Kidney epithelial cell (primary cell): ENCODE measurements around the gene PDE6G. TPM values are rescaled to one million over a fixed set of nuclear protein-coding genes. Genes with fewer than 3 reads are reported as not detected.
"Not testable (repeated sequence)": the region's sequence is repeated elsewhere in the genome, so short reads cannot be mapped to it uniquely, and the experiment has no call there.

ENCODE experiments used
- DNase-seq: peaks from one replicate; pipeline ENCODE4 v3.0.0-alpha.2; 2010; ENCODE audit warnings: low read depth
- H3K27me3 ChIP-seq: 2 replicates; pipeline ENCODE4 v1.6.0; 2011; ENCODE audit warnings: low read length; ENCODE audit not compliant: control insufficient read depth, insufficient read depth
- H3K36me3 ChIP-seq: 2 replicates; pipeline ENCODE4 v1.5.1; 2011; ENCODE audit warnings: low read length; ENCODE audit not compliant: control insufficient read depth, insufficient read depth
- H3K4me3 ChIP-seq: 2 replicates; pipeline ENCODE4 v1.5.1; 2011; ENCODE audit warnings: low read depth, mild to moderate bottlenecking, control low read depth, low read length
- CTCF ChIP-seq: IDR thresholded peaks from 2 replicates; pipeline ENCODE4 v1.5.1; 2011; ENCODE audit warnings: mild to moderate bottlenecking, moderate library complexity, low read length, control low read depth, inconsistent platforms; ENCODE audit not compliant: insufficient read depth, poor library complexity, severe bottlenecking
- total RNA-seq: library from RNA; depleted of rRNA; stranded (reverse); fragments of >200 nt; gene quantifications from 2 replicates; pipeline ENCODE4 v1.2.3, GENCODE V29; 2015

PDE6G gene
- total RNA-seq, 1 donor from 2014 or later: 2.2 TPM

DNA sequence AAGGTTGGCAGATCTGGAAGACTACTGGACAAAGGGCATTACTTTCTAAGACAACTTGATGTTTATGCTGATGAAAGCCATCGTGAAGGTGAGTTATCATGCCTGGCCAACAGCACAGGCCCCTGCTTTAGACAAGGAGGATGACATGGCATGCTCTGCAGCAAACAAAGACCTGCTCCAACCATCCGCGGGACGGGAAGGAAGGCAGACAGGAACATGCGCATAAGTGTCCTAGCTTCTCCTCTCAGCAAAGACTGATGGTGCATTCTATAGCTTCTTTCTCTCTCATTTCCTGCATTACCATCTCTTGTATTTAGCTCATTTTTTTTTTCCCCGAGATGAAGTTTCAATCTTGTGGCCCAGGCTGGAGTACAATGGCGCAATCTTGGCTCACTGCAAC, 24.9 kb downstream of the PDE6G start:
- DNase-seq: no peak
- no peaks in the 10 kb centered on the region for H3K27me3 ChIP-seq
- H3K4me3 ChIP-seq: no peak overlapping the region
- no peaks in the 10 kb centered on the region for H3K36me3 ChIP-seq
- TF ChIP-seq CTCF: no peak

- DNase-seq: no peak
- no peak for TF ChIP-seq CTCF
- H3K27me3 ChIP-seq: no peaks in the 10 kb centered on the region
- no peaks in the 10 kb centered on the region for H3K36me3 ChIP-seq
- no peak overlapping the region for H3K4me3 ChIP-seq
These were observed 26.1 kb downstream of the PDE6G start for GRCh38 chr17:81630274-81630673.

DNA sequence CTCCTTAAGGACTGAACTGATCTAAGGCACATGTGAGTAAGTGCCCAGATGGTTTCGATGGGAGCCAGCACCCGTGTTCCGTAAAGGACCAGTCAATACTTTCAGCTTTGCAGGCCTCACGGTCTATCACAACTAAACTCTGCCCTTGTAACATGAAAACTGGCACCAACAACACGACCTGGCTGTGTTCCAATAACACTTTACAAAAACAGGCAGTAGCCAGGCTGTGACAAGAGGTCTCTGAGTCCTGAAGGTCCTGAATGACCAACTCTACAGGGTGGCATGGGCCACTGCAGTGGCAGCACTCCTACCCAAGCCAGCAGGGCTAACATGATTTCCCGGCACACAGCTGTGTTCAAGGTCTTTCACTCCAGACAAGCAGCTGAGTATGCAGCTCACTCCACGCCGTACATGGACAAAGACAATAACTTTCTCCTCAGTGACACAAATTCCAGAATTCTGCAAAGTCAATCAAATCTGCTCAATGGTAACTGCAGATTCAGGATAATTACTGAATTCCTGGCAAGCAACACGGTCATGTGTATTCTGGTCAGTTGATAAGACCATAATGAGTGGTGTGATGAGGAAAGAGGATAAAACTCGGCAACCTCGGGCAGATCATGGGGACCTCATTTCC, 34.7 kb downstream of the PDE6G start:
- Histone ChIP-seq H3K27me3 (no peaks in the 10 kb centered on the region), H3K36me3 (peaks cover 5% of the 10 kb centered on the region), H3K4me3 (no peak overlapping the region)
- no peak for TF ChIP-seq CTCF
- DNase-seq: no peak

DNA sequence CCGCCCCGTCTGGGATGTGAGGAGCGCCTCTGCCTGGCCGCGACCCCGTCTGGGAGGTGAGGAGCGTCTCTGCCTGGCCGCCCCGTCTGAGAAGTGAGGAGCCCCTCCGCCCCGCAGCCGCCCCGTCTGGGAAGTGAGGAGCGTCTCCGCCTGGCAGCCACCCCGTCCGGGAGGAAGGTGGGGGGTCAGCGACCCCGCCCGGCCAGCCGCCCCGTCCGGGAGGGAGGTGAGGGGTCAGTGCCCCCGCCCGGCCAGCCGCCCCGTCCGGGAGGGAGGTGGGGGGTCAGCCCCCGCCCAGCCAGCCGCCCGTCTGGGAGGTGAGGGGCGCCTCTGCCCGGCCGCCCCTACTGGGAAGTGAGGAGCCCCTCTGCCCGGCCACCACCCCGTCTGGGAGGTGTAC, 38.0 kb downstream of the PDE6G start:
- not testable (repeated sequence) for H3K36me3 ChIP-seq, H3K4me3 ChIP-seq, H3K27me3 ChIP-seq, DNase-seq

- TF ChIP-seq CTCF: no peak
- H3K27me3 ChIP-seq: no peaks in the 10 kb centered on the region
- DNase-seq: no peak
- H3K4me3 ChIP-seq: no peak overlapping the region
- H3K36me3 ChIP-seq: peaks cover 3% of the 10 kb centered on the region
These were observed 39.5 kb downstream of the PDE6G start for GRCh38 chr17:81616877-81617276.

- Histone ChIP-seq H3K4me3 (no peak overlapping the region), H3K27me3 (no peaks in the 10 kb centered on the region), H3K36me3 (peaks cover 3% of the 10 kb centered on the region)
- DNase-seq: no peak
- no peak for TF ChIP-seq CTCF
These were observed 40.9 kb downstream of the PDE6G start for GRCh38 chr17:81615401-81615930.
